CD4-positive, alpha-beta T cell (primary cell): ENCODE data around the gene UVSSA. TPM values are rescaled to one million over a fixed set of nuclear protein-coding genes. Genes with fewer than 3 reads are reported as not detected.

Experiments
- ATAC-seq: fragments of 200-7000 bp; cut with Tn5 transposase; one replicate; pipeline ENCODE4 v1.10.0; 2022; ENCODE audit warnings: mild to moderate bottlenecking; ENCODE audit not compliant: poor library complexity
- CTCF ChIA-PET: fragments of 350-600 bp; sonication (Branson Sonifier 250); formaldehyde crosslinking; loops from one replicate; lab custom pipeline; 2021; ENCODE audit warnings: antibody characterized with exemption, inconsistent platforms; lab: Charles Lee
- POLR2A ChIA-PET: fragments of 350-600 bp; sonication (Branson Sonifier 250); formaldehyde crosslinking; loops from one replicate; lab custom pipeline; 2021; ENCODE audit warnings: antibody characterized with exemption, inconsistent platforms; lab: Charles Lee
- DNase-seq, 14 experiments: peaks; one replicate each; pipeline ENCODE4 v3.0.0-alpha.2; 2013 to 2020; ENCODE audit warnings: mixed read lengths in 2 of 14
- H3K27ac ChIP-seq, 2 donors: one replicate each; pipeline versions ENCODE4 v1.5.1 to v1.7.0; 2013; ENCODE audit warnings: low read length in 2 of 2, low read depth in 1 of 2, mild to moderate bottlenecking in 1 of 2
- H3K27me3 ChIP-seq, 2 experiments: 1 replicate in 1 of 2; 2 replicates in 1 of 2; pipeline versions ENCODE4 v1.6.1 to v1.7.0; 2013; ENCODE audit warnings: low read length in 2 of 2, control low read depth in 1 of 2, mild to moderate bottlenecking in 1 of 2, moderate library complexity in 1 of 2; ENCODE audit not compliant: insufficient read depth in 2 of 2, control insufficient read depth in 1 of 2
- H3K36me3 ChIP-seq: one replicate; pipeline ENCODE4 v1.6.1; 2013; ENCODE audit warnings: low read length, control low read depth; ENCODE audit not compliant: insufficient read depth
- H3K4me1 ChIP-seq: one replicate; pipeline ENCODE4 v1.6.1; 2013; ENCODE audit warnings: low read length, control low read depth; ENCODE audit not compliant: insufficient read depth
- H3K4me3 ChIP-seq: one replicate; pipeline ENCODE4 v1.5.1; 2013; ENCODE audit warnings: mild to moderate bottlenecking, low read length, moderate library complexity
- H3K9me3 ChIP-seq, 2 experiments: 1 replicate in 1 of 2; 2 replicates in 1 of 2; pipeline versions ENCODE4 v1.6.1 to v1.7.0; 2013; ENCODE audit warnings: low read length in 2 of 2, mild to moderate bottlenecking in 2 of 2, control low read depth in 1 of 2, moderate library complexity in 1 of 2; ENCODE audit not compliant: control insufficient read depth in 1 of 2, insufficient read depth in 1 of 2
- H3K27ac Mint-ChIP-seq: one replicate; pipeline ENCODE4 v1.8.0; 2020; ENCODE audit warnings: mixed read lengths
- H3K27me3 Mint-ChIP-seq: one replicate; pipeline ENCODE4 v1.8.0; 2021; ENCODE audit warnings: mixed read lengths
- H3K36me3 Mint-ChIP-seq: one replicate; pipeline ENCODE4 v1.8.0; 2021; ENCODE audit warnings: low read depth, mixed read lengths
- H3K4me1 Mint-ChIP-seq: one replicate; pipeline ENCODE4 v1.8.0; 2021; ENCODE audit warnings: low read depth, mixed read lengths
- H3K4me3 Mint-ChIP-seq: one replicate; pipeline ENCODE4 v1.8.0; 2020; ENCODE audit warnings: mild to moderate bottlenecking, mixed read lengths
- H3K9me3 Mint-ChIP-seq: one replicate; pipeline ENCODE4 v1.8.0; 2020; ENCODE audit warnings: mixed read lengths
- CTCF ChIP-seq: fragments of 200-600 bp; IDR thresholded peaks from one replicate; pipeline ENCODE4 v1.8.0; 2022; ENCODE audit warnings: antibody characterized with exemption, mild to moderate bottlenecking
- intact Hi-C, 2 experiments: fragments of 100-400 bp; cut with DNase I in 1 of 2; cut with micrococcal nuclease in 1 of 2; formaldehyde crosslinking; loops; one replicate each; pipeline versions ENCODE4 v1.15.1 to v1.9.0; 2023 to 2025; cut with DNase I, micrococcal nuclease
- total RNA-seq, 174 experiments: library from RNA in 2 of 174; stranded (reverse) in 2 of 174; gene quantifications; one replicate each; pipeline ENCODE4 v1.2.3 and lab custom pipeline; 2021 to 2026

The UVSSA gene
- total RNA-seq, 2 experiments from 2014 or later = 31.1 to 33.1 TPM

- intact Hi-C loops = loop anchor here in 1 of 2 experiments (5.0 kb wide), 2 partner anchors 367 to 613 kb away; partner anchors contain the start of genes TACC3 and TMEM129
- Mint-ChIP-seq H3K4me1 (peaks cover 17% of the 10 kb centered on the region), H3K9me3 (no peaks in the 10 kb centered on the region), H3K36me3 (peaks cover 13% of the 10 kb centered on the region), H3K4me3 (no peak overlapping the region), H3K27me3 (no peaks in the 10 kb centered on the region), H3K27ac (no peak overlapping the region)
- no peak for DNase-seq
- Histone ChIP-seq H3K27ac (no peak overlapping the region), H3K9me3 (no peaks in the 10 kb centered on the region), H3K4me3 (no peak overlapping the region), H3K27me3 (no peaks in the 10 kb centered on the region), H3K36me3 (peaks cover 48% of the 10 kb centered on the region), H3K4me1 (peaks cover 21% of the 10 kb centered on the region)
- ChIA-PET POLR2A (interaction anchor here (0.7 kb wide), 1 partner anchor 274 kb away, joined by 3 read pairs; no protein-coding TSS in a partner anchor), CTCF (interaction anchor here (1.1 kb wide), 1 partner anchor 158 kb away, joined by 3 read pairs; no protein-coding TSS in a partner anchor)
- TF ChIP-seq CTCF = no peak
- no peak for ATAC-seq
These were observed 7.9 kb downstream of the UVSSA start for GRCh38 chr4:1354983-1355275.

GRCh38 chr4:1355378-1355777 lies 8.4 kb downstream of the UVSSA start:
- Histone ChIP-seq H3K36me3 (peaks cover 51% of the 10 kb centered on the region), H3K4me1 (peaks cover 16% of the 10 kb centered on the region), H3K9me3 (no peaks in the 10 kb centered on the region), H3K27ac (no peak overlapping the region), H3K27me3 (no peaks in the 10 kb centered on the region), H3K4me3 (no peak overlapping the region)
- no peak overlapping the region for H3K4me3 Mint-ChIP-seq
- POLR2A ChIA-PET = interaction anchor here (0.7 to 2.5 kb wide), 3 partner anchors 8 to 274 kb away, joined by 3 to 10 read pairs (median 5); partner anchors contain the start of gene UVSSA
- CTCF ChIA-PET = interaction anchor here (1.1 to 1.4 kb wide), 2 partner anchors 158 to 224 kb away, joined by 3 to 4 read pairs; no protein-coding TSS in a partner anchor
- DNase-seq (peak in 1 of 14 experiments; percentile 4), ATAC-seq (no peak)
- peaks cover 12% of the 10 kb centered on the region for H3K4me1 Mint-ChIP-seq
- no peak for TF ChIP-seq CTCF
- intact Hi-C loops = no loop called here
- H3K36me3 Mint-ChIP-seq = peaks cover 11% of the 10 kb centered on the region
- H3K27me3 Mint-ChIP-seq = no peaks in the 10 kb centered on the region
- no peak overlapping the region for H3K27ac Mint-ChIP-seq
- no peaks in the 10 kb centered on the region for H3K9me3 Mint-ChIP-seq

- Histone ChIP-seq H3K4me3 (no peak overlapping the region), H3K9me3 (no peaks in the 10 kb centered on the region), H3K27ac (no peak overlapping the region), H3K27me3 (no peaks in the 10 kb centered on the region), H3K36me3 (peaks cover 58% of the 10 kb centered on the region), H3K4me1 (peaks cover 16% of the 10 kb centered on the region)
- peaks cover 11% of the 10 kb centered on the region for H3K36me3 Mint-ChIP-seq
- ATAC-seq (peak; percentile 37), DNase-seq (peak; percentile 29 to 71 (median 40))
- no peak overlapping the region for H3K4me3 Mint-ChIP-seq
- intact Hi-C loops = loop anchor here in 1 of 2 experiments (1.0 to 2.0 kb wide), 2 partner anchors 248 to 273 kb away; no protein-coding TSS in a partner anchor
- peaks cover 7% of the 10 kb centered on the region for H3K4me1 Mint-ChIP-seq
- H3K9me3 Mint-ChIP-seq = no peaks in the 10 kb centered on the region
- ChIA-PET POLR2A (interaction anchor here (1.6 to 2.5 kb wide), 2 partner anchors 9 to 249 kb away, joined by 5 to 10 read pairs; partner anchors contain the start of gene UVSSA), CTCF (interaction anchor here (0.9 to 1.4 kb wide), 4 partner anchors 9 to 273 kb away, joined by 3 to 6 read pairs (median 5); no protein-coding TSS in a partner anchor)
- no peak overlapping the region for H3K27ac Mint-ChIP-seq
- no peaks in the 10 kb centered on the region for H3K27me3 Mint-ChIP-seq
- peak; percentile 80 for TF ChIP-seq CTCF
These were observed 9.4 kb downstream of the UVSSA start for GRCh38 chr4:1356181-1356998.
